Kidney (tissue), 14 donors: ENCODE results near the gene SERBP1. TPM values are rescaled to one million over a fixed set of nuclear protein-coding genes. Genes with fewer than 3 reads are reported as not detected.

ENCODE experiments used
- DNase-seq, 5 donors: peaks; one replicate each; pipeline ENCODE4 v3.0.0-alpha.2; 2013 to 2020
- FAIRE-seq: peaks from 2 replicates; lab custom pipeline; 2012; peaks lifted over from hg19 to GRCh38; lab: Jason Lieb, UNC
- H3K27ac ChIP-seq, 2 donors: one replicate each; pipeline ENCODE4 v1.7.0; 2013; ENCODE audit warnings: low read depth in 2 of 2, low read length in 2 of 2, inconsistent platforms in 1 of 2
- H3K27me3 ChIP-seq: one replicate; pipeline ENCODE4 v1.7.1; 2013; ENCODE audit warnings: low read length, inconsistent platforms; ENCODE audit not compliant: control insufficient read depth, insufficient read depth
- H3K36me3 ChIP-seq, 3 donors: one replicate each; pipeline versions ENCODE4 v1.7.0 to v1.7.1; 2013; ENCODE audit warnings: low read length in 3 of 3, control low read depth in 1 of 3, inconsistent platforms in 1 of 3; ENCODE audit not compliant: insufficient read depth in 3 of 3, control insufficient read depth in 2 of 3
- H3K4me1 ChIP-seq, 3 donors: one replicate each; pipeline versions ENCODE4 v1.7.0 to v1.7.1; 2013; ENCODE audit warnings: low read length in 3 of 3, inconsistent platforms in 1 of 3, low read depth in 1 of 3; ENCODE audit not compliant: control insufficient read depth in 2 of 3, insufficient read depth in 2 of 3
- H3K4me3 ChIP-seq, 3 donors: one replicate each; pipeline versions ENCODE4 v1.7.0 to v1.8.1; 2013; ENCODE audit warnings: low read length in 3 of 3, control low read depth in 1 of 3, inconsistent platforms in 1 of 3
- H3K9ac ChIP-seq, 3 donors: one replicate each; pipeline versions ENCODE4 v1.7.0 to v1.7.1; 2013; ENCODE audit warnings: low read length in 3 of 3, control low read depth in 1 of 3, inconsistent platforms in 1 of 3
- H3K9me3 ChIP-seq, 3 donors: one replicate each; pipeline versions ENCODE4 v1.7.0 to v1.7.1; 2013; ENCODE audit warnings: low read length in 3 of 3, control low read depth in 1 of 3, inconsistent platforms in 1 of 3; ENCODE audit not compliant: control insufficient read depth in 2 of 3, insufficient read depth in 1 of 3
- intact Hi-C: fragments of 100-400 bp; cut with DNase I; formaldehyde crosslinking; loops from one replicate; pipeline ENCODE4 v1.11.1; 2022
- polyA plus RNA-seq: library from polyadenylated mRNA; stranded (reverse); fragments of 350-450 nt; fragmentation: Illumina TruSeq; extraction: RNeasy Lipid Tissue Mini Kit (QIAGEN cat#74804); gene quantifications from one replicate; pipeline ENCODE4 v1.2.3, GENCODE V29; 2014; ENCODE audit warnings: low read depth, low replicate concordance; ENCODE audit not compliant: insufficient read depth
- total RNA-seq: library from RNA; stranded (reverse); fragmentation: NEBNext Ultra II Directional; extraction: Animal tissue kit (Norgen Biotek cat#: 25700); gene quantifications from one replicate; pipeline ENCODE4 v1.2.1, GENCODE V29; 2021
- TF ChIP-seq, protein P1 (sequence below): IDR thresholded peaks from 3 replicates; pipeline ENCODE4 v1.5.1; 2012; ENCODE audit warnings: mild to moderate bottlenecking, moderate library complexity, borderline replicate concordance; ENCODE audit not compliant: insufficient read depth; ENCODE audit errors: extremely low read depth
- donor health status: control.
- donor health status: control.
- donor health status: control.
- donor health status: control.
- donor health status: control.
- donor health status: DM: yes; HTN: yes; CAD: no.
- donor health status: Normal renal cell carcinoma (clear cell type).

The SERBP1 gene
- total and polyA plus RNA-seq, 2 donors from 2014 or later = 103 to 151 TPM

GRCh38 chr1:67468066-67468718 lies 38.0 kb upstream of the SERBP1 start:
- no peak overlapping the region for H3K9ac ChIP-seq
- FAIRE-seq (no peak), DNase-seq (no peak)
- H3K27ac ChIP-seq = no peak overlapping the region
- H3K9me3 ChIP-seq = no peaks in the 10 kb centered on the region
- no peaks in the 10 kb centered on the region for H3K4me1 ChIP-seq
- H3K4me3 ChIP-seq = no peak overlapping the region
- no peaks in the 10 kb centered on the region for H3K27me3 ChIP-seq
- H3K36me3 ChIP-seq = no peaks in the 10 kb centered on the region
- TF ChIP-seq, protein P1, sequence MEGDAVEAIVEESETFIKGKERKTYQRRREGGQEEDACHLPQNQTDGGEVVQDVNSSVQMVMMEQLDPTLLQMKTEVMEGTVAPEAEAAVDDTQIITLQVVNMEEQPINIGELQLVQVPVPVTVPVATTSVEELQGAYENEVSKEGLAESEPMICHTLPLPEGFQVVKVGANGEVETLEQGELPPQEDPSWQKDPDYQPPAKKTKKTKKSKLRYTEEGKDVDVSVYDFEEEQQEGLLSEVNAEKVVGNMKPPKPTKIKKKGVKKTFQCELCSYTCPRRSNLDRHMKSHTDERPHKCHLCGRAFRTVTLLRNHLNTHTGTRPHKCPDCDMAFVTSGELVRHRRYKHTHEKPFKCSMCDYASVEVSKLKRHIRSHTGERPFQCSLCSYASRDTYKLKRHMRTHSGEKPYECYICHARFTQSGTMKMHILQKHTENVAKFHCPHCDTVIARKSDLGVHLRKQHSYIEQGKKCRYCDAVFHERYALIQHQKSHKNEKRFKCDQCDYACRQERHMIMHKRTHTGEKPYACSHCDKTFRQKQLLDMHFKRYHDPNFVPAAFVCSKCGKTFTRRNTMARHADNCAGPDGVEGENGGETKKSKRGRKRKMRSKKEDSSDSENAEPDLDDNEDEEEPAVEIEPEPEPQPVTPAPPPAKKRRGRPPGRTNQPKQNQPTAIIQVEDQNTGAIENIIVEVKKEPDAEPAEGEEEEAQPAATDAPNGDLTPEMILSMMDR = no peak
- intact Hi-C loops = no loop called here

- FAIRE-seq = no peak
Observed at GRCh38 chr1:67465375-67465774, 35.2 kb upstream of the SERBP1 start.

DNA sequence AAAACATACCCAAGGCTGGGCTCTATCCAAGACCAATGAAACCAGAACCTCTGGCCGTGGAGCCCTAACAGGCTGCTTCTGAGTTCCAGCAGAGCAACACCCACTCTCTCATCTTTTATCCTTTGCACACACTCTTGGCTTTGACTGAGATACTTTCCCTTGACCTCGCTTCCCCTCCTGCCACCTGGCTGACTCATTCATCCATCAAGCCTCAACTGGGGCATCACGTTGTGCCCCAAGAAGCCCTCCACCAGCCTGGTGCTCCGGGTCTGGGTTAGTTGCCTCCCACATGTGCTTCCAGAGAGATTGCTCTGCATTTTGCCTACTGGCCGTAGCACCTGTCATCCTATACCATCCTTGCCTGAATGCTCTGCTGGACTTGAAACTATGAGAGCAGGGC lies 34.5 kb upstream of the SERBP1 start:
- DNase-seq = peak in 4 of 5 donors; percentile 45 to 57 (median 53)
- H3K9me3 ChIP-seq = no peaks in the 10 kb centered on the region
- no peak overlapping the region for H3K27ac ChIP-seq
- H3K36me3 ChIP-seq = no peaks in the 10 kb centered on the region
- TF ChIP-seq, protein P1 = no peak
- H3K9ac ChIP-seq = no peak overlapping the region
- H3K4me1 ChIP-seq = peaks cover 0 to 2% (median 0%) of the 10 kb centered on the region in 3 donors
- FAIRE-seq = no peak
- no peaks in the 10 kb centered on the region for H3K27me3 ChIP-seq
- H3K4me3 ChIP-seq = no peak overlapping the region
- intact Hi-C loops = no loop called here

More at GRCh38 chr1:67465375-67465774, 35.2 kb upstream of the SERBP1 start:
- no peak for DNase-seq
- Histone ChIP-seq H3K4me3 (no peak overlapping the region), H3K27me3 (no peaks in the 10 kb centered on the region), H3K9me3 (no peaks in the 10 kb centered on the region), H3K36me3 (no peaks in the 10 kb centered on the region), H3K27ac (no peak overlapping the region), H3K4me1 (peaks cover 0 to 2% (median 0%) of the 10 kb centered on the region in 3 donors), H3K9ac (no peak overlapping the region)
- intact Hi-C loops = no loop called here
- TF ChIP-seq, protein P1 = no peak
